HG03558 (cell line): Measurements from ENCODE around the gene TEAD3.

ENCODE experiments used
- ATAC-seq: cut with Tn5 transposase; IDR thresholded peaks from one replicate; pipeline ENCODE4 v1.9.1; 2021; ENCODE audit warnings: moderate number of reproducible peaks; ENCODE audit not compliant: unreplicated experiment; ENCODE audit errors: extremely low read depth

The TEAD3 gene

GRCh38 chr6:35493307-35493983 is 3.4 kb downstream of the TEAD3 start:
- ATAC-seq = no peak

GRCh38 chr6:35492974-35493284 is 4.0 kb downstream of the TEAD3 start:
- no peak for ATAC-seq

- no peak for ATAC-seq
Observed at GRCh38 chr6:35492258-35492973, 4.5 kb downstream of the TEAD3 start.

- ATAC-seq = no peak
Observed at GRCh38 chr6:35491558-35492257, 5.2 kb downstream of the TEAD3 start.

GRCh38 chr6:35490821-35491557 is 5.9 kb downstream of the TEAD3 start:
- ATAC-seq = no peak

GRCh38 chr6:35489995-35490791 is 6.7 kb downstream of the TEAD3 start:
- no peak for ATAC-seq

- no peak for ATAC-seq
Observed at GRCh38 chr6:35489066-35489465, 7.8 kb downstream of the TEAD3 start.

GRCh38 chr6:35488517-35488862 is 8.4 kb downstream of the TEAD3 start:
- no peak for ATAC-seq

- ATAC-seq = no peak
Observed at GRCh38 chr6:35487658-35488516, 9.0 kb downstream of the TEAD3 start.

- ATAC-seq = no peak
Observed at GRCh38 chr6:35486005-35486925, 10.6 kb downstream of the TEAD3 start.

GRCh38 chr6:35485402-35485877 is 11.4 kb downstream of the TEAD3 start:
- ATAC-seq = no peak

- no peak for ATAC-seq
Observed at GRCh38 chr6:35484921-35485392, 11.9 kb downstream of the TEAD3 start.

- ATAC-seq = no peak
Observed at GRCh38 chr6:35483893-35484645, 12.8 kb downstream of the TEAD3 start.

GRCh38 chr6:35483490-35483889 is 13.4 kb downstream of the TEAD3 start:
- ATAC-seq = no peak

- ATAC-seq = no peak
Observed at GRCh38 chr6:35483062-35483461, 13.8 kb downstream of the TEAD3 start.

- ATAC-seq = no peak
Observed at GRCh38 chr6:35481226-35481625, 15.7 kb downstream of the TEAD3 start.

GRCh38 chr6:35480176-35480575 is 16.7 kb downstream of the TEAD3 start:
- no peak for ATAC-seq
